HG03103 (cell line): ENCODE data around the gene RMND5A.

Experiments
- ATAC-seq: cut with Tn5 transposase; IDR thresholded peaks from one replicate; pipeline ENCODE4 v1.9.1; 2021; ENCODE audit warnings: low read depth; ENCODE audit not compliant: unreplicated experiment

Gene RMND5A

GRCh38 chr2:86825036-86825692, 105.1 kb downstream of the RMND5A start:
- ATAC-seq = no peak

- no peak for ATAC-seq
Observed at GRCh38 chr2:86825693-86826381, 105.7 kb downstream of the RMND5A start.

- no peak for ATAC-seq
Observed at GRCh38 chr2:86826951-86827350, 106.9 kb downstream of the RMND5A start.
